ENCODE measurements around the gene SMIM32.

The SMIM32 gene

DNA sequence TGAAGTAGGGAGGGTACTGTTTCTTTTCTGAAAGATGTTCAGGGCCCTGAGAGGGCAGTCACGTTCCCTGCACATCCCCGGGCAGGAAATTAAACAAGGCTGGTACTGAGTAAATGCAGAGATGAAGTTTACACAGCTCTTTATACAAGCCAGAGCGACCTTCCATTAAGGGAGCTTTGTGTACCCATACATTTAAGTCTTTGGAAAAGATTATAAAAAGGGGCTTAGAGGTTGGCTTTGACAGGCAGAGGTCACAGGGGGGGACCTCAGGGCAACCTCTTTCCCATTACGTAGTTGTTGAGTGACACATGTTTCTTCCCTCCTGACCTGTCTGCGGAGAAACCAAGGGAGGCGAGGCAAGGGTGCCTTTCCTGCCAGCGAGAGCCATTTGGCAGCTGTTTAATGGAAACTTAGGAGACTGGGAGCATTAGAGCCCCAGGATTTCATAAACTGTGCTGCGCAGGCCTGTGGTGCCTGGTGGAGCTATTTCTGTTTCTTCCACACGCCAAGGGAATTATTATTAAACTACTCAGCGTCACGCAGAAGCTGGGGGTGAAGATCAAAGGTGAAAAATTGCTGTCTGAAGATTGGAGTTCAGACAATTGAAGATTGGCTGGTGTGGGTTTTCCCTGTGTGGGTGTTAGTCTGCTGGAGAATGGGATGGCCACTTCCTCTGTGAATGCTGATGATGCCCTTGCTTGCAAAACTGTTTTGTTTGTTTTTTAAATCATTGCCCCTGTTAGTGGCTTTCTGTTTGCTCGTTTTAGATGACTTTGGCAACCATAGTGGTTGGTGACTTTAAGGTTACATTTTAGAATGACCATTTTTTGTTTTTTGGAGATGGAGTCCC lies 3.2 kb upstream of the SMIM32 start:
- Histone ChIP-seq H3K4me1 (ENCODE audit: control insufficient read depth, insufficient read depth, low read length) (peaks cover 3% of the 10 kb centered on the region), H3K27me3 (ENCODE audit: control insufficient read depth, insufficient read depth, low read length) (peaks cover 92% of the 10 kb centered on the region), H3K9ac (ENCODE audit: low read depth, low read length) (no peak overlapping the region), H3K4me3 (ENCODE audit: low read depth, low read length) (no peak overlapping the region), H3K36me3 (ENCODE audit: control insufficient read depth, insufficient read depth, low read length) (no peaks in the 10 kb centered on the region), H3K9me3 (ENCODE audit: control insufficient read depth, insufficient read depth, low read length) (no peaks in the 10 kb centered on the region)

DNA sequence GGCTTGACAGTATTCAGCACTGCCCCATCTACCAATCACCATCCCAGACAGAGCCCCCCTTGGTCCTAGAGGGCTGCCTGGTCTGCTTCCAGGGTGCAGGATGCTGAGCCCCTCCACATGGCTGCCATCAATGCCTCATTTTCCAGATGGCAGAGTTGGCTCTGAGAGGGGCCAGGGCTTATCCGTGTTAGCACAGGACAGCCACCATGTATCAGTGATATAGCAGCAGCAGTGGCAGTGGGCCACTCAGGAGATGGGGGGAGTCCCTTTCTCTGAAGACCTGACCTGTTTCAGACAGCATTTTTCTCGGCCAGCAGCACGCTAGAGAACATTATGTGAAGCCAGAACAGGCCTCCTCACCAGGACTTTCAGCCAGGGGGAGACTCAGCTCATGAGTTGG lies 1.6 kb upstream of the SMIM32 start:
- H3K4me1 ChIP-seq (ENCODE audit: control insufficient read depth, insufficient read depth, low read length): peaks cover 3% of the 10 kb centered on the region
- H3K9me3 ChIP-seq (ENCODE audit: control insufficient read depth, insufficient read depth, low read length): no peaks in the 10 kb centered on the region
- peaks cover 92% of the 10 kb centered on the region for H3K27me3 ChIP-seq (ENCODE audit: control insufficient read depth, insufficient read depth, low read length)
- no peak overlapping the region for H3K9ac ChIP-seq (ENCODE audit: low read depth, low read length)
- H3K4me3 ChIP-seq (ENCODE audit: low read depth, low read length): no peak overlapping the region
- H3K36me3 ChIP-seq (ENCODE audit: control insufficient read depth, insufficient read depth, low read length): no peaks in the 10 kb centered on the region

DNA sequence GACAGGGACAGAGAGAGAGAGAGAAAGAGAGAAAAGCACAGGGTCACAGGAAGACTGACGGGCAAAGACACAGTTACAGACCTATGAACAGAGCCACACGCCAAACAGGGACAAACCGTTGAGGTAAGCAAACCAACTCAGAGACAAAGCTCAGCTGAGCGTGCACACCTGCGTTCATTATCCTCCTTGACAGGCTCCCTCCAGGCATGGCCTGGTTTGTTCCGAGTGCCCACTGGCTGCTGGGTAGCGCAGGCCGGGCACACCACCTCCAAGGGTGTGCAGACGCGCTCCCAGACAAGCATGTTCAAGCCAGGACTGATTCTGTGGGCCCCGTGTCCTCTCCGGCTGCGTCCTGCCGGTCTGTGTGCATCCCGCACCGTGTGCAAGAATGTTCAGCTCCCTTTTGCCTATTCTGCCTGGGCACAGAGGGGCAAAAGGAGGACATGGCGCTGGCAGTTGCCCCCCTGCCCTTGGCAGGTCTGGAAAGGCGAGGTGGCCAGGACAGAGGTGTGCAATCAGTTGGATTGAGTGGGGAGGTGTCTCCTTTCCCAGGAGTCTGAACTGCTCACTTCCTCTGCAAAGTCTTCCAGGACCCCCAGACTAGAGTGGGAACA lies 467 bp upstream of the SMIM32 start:
- Histone ChIP-seq H3K4me1 (ENCODE audit: control insufficient read depth, insufficient read depth, low read length) (peaks cover 3% of the 10 kb centered on the region), H3K4me3 (ENCODE audit: low read depth, low read length) (peak overlapping the region; percentile 50), H3K36me3 (ENCODE audit: control insufficient read depth, insufficient read depth, low read length) (no peaks in the 10 kb centered on the region), H3K9me3 (ENCODE audit: control insufficient read depth, insufficient read depth, low read length) (no peaks in the 10 kb centered on the region), H3K9ac (ENCODE audit: low read depth, low read length) (no peak overlapping the region), H3K27me3 (ENCODE audit: control insufficient read depth, insufficient read depth, low read length) (peaks cover 90% of the 10 kb centered on the region)

DNA sequence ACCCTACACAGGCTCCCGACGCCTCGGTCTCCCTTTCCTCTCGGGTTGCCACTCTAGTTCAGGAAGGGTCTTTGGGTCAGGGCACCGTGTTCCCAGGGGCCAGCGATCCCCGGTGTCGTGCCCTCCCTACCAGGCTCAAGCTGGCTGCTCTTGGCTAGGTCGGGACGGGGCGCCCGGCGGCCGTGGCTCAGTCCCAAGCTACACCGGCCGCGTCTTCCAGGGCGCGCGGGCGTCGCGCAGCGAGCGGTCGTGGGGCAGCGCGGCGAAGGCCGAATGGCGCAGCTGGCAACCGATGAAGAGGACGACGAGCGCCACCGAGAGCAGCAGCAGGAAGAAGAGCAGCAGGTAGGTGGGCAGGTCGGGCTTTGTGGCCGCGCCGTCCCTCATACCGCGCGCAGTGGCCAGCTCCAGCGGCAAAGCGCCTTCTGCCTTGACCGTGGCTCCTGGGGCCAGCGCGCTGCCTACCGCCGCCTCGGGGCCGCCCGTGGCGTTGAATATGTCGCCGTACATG lies 892 bp downstream of the SMIM32 start:
- H3K9me3 ChIP-seq (ENCODE audit: control insufficient read depth, insufficient read depth, low read length): no peaks in the 10 kb centered on the region
- H3K36me3 ChIP-seq (ENCODE audit: control insufficient read depth, insufficient read depth, low read length): no peaks in the 10 kb centered on the region
- peaks cover 82% of the 10 kb centered on the region for H3K27me3 ChIP-seq (ENCODE audit: control insufficient read depth, insufficient read depth, low read length)
- H3K4me3 ChIP-seq (ENCODE audit: low read depth, low read length): peak overlapping the region; percentile 53
- H3K9ac ChIP-seq (ENCODE audit: low read depth, low read length): peak overlapping the region; percentile 24
- peaks cover 3% of the 10 kb centered on the region for H3K4me1 ChIP-seq (ENCODE audit: control insufficient read depth, insufficient read depth, low read length)

DNA sequence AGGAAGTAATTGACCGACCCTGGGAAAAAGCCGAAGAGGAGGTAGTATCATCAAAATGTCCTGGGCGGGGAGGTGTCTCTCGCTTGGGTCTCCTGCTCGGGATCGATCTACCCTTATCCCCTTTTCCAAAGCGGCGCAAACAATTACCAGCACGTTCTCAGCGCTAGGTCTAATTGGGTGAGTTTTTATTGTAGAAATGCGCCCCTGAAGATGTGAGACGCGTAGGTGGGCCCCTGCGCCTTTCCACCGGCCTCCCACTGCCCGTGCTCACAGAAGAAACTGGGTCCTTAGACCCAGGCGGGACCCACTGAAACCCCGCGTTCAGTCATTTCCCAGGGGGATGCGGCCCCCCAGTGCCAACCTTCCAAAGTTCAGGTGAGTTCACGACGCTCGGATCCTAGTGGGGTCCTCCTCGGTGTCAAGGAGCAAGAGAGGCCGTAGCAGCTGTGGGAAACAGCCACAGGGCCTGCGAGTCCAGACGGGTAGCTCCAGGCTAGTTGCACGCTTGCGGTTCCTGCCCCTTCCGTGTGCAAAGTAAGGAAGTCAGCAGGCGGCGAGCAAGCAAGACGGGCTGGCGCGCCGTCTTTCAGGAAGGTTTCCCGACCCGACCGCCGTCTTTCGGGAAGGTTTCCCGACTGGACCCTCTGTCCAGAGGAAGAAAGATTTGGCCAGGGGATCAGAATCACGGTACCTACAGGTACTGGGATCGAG lies 1.5 kb downstream of the SMIM32 start:
- H3K36me3 ChIP-seq (ENCODE audit: control insufficient read depth, insufficient read depth, low read length): no peaks in the 10 kb centered on the region
- H3K9ac ChIP-seq (ENCODE audit: low read depth, low read length): no peak overlapping the region
- H3K27me3 ChIP-seq (ENCODE audit: control insufficient read depth, insufficient read depth, low read length): peaks cover 78% of the 10 kb centered on the region
- peaks cover 3% of the 10 kb centered on the region for H3K4me1 ChIP-seq (ENCODE audit: control insufficient read depth, insufficient read depth, low read length)
- peak overlapping the region; percentile 53 for H3K4me3 ChIP-seq (ENCODE audit: low read depth, low read length)
- no peaks in the 10 kb centered on the region for H3K9me3 ChIP-seq (ENCODE audit: control insufficient read depth, insufficient read depth, low read length)

DNA sequence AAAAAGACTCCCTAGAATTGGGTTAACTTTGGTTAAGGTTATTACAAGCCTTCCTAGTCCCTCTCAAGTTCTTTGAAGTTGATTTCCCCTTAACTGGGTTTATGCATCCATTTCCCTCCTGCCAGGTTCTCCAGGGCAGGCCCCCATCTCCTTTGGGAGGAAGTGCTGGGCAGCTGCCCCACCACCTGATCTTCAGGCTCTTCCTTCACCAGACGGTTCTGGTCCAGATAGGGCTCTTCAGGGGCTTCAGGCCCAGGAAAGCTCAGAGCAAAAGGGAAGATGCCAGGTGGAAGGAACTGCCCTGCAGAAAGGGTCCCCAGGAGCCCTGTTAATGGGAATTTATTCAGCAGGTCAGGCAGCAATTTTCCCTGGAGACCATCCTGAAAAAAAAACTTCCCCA lies 2.1 kb downstream of the SMIM32 start:
- H3K9ac ChIP-seq (ENCODE audit: low read depth, low read length): no peak overlapping the region
- no peaks in the 10 kb centered on the region for H3K36me3 ChIP-seq (ENCODE audit: control insufficient read depth, insufficient read depth, low read length)
- H3K27me3 ChIP-seq (ENCODE audit: control insufficient read depth, insufficient read depth, low read length): peaks cover 73% of the 10 kb centered on the region
- peaks cover 3% of the 10 kb centered on the region for H3K4me1 ChIP-seq (ENCODE audit: control insufficient read depth, insufficient read depth, low read length)
- H3K9me3 ChIP-seq (ENCODE audit: control insufficient read depth, insufficient read depth, low read length): no peaks in the 10 kb centered on the region
- no peak overlapping the region for H3K4me3 ChIP-seq (ENCODE audit: low read depth, low read length)

DNA sequence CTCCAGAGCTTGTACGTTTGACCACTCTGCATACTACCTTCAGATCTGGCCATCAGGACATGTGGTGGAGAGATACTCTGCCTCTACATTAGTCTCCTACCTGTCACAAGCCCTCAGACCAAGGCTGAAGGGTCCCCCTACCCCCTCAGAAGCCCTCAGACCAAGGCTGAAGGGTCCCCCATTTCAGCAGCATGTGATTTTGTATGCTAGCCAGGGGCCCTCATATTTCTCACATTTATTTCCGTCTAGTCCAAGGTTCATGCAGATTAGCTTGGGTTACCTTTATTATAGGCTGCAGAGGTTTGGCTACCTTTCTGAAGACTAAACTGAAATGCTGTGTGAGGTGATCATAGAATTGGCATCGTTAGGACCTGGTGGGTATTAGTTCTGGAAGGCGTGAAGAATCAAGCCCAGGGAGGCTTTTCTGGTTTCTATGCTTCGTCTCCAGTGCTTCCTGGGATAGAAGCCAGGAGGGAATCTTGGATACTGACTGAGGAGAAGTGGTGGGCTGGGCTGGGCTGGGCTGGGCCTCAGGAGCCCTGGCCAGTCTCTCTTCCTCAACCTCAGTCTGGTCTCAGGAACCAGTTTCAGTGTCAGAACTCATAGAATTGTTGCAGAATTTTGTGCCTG lies 2.8 kb downstream of the SMIM32 start:
- Histone ChIP-seq H3K9me3 (ENCODE audit: control insufficient read depth, insufficient read depth, low read length) (no peaks in the 10 kb centered on the region), H3K4me1 (ENCODE audit: control insufficient read depth, insufficient read depth, low read length) (peaks cover 3% of the 10 kb centered on the region), H3K9ac (ENCODE audit: low read depth, low read length) (no peak overlapping the region), H3K27me3 (ENCODE audit: control insufficient read depth, insufficient read depth, low read length) (peaks cover 66% of the 10 kb centered on the region), H3K4me3 (ENCODE audit: low read depth, low read length) (no peak overlapping the region), H3K36me3 (ENCODE audit: control insufficient read depth, insufficient read depth, low read length) (no peaks in the 10 kb centered on the region)

DNA sequence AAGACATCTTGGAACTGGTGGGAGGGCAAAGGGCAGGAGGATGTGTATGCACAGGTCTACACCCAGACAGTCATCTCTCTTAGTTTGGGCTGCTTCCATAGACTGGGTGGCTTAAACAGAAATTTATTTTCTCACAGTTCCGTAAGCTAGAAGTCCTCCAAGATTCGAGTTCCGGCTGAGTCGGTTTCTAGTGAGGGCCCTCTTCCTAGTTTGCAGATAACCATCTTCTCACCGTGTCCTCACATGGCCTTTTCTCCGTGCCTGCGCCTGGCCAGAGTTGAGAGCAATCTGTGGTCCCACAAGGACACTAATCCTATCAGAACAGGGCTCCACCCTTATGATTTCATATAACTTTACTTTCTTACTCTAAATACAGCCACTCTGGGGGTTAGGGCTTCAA lies 4.1 kb downstream of the SMIM32 start:
- Histone ChIP-seq H3K36me3 (ENCODE audit: control insufficient read depth, insufficient read depth, low read length) (no peaks in the 10 kb centered on the region), H3K4me1 (ENCODE audit: control insufficient read depth, insufficient read depth, low read length) (peaks cover 3% of the 10 kb centered on the region), H3K4me3 (ENCODE audit: low read depth, low read length) (no peak overlapping the region), H3K27me3 (ENCODE audit: control insufficient read depth, insufficient read depth, low read length) (peaks cover 52% of the 10 kb centered on the region), H3K9ac (ENCODE audit: low read depth, low read length) (no peak overlapping the region), H3K9me3 (ENCODE audit: control insufficient read depth, insufficient read depth, low read length) (no peaks in the 10 kb centered on the region)

DNA sequence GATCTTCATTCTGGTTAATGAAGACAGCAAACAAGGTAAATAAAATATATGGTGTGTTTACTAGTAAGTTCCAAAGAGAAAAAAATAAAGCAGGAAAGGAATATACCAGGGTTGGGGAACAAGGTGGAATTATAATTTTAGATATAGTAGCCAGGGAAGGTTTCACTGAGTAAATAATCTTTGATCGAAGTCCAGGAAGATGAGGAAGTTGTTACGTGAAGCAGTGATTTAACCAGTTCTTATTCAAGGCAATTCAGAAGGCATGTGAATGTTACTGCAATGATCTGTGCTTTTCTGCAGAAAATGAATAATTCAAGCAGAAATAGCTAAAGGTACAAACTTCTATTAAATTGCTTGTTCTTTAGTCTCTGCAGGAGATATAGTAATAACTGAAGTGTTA lies 6.2 kb downstream of the SMIM32 start:
- H3K36me3 ChIP-seq (ENCODE audit: control insufficient read depth, insufficient read depth, low read length): no peaks in the 10 kb centered on the region
- no peaks in the 10 kb centered on the region for H3K4me1 ChIP-seq (ENCODE audit: control insufficient read depth, insufficient read depth, low read length)
- H3K4me3 ChIP-seq (ENCODE audit: low read depth, low read length): no peak overlapping the region
- H3K27me3 ChIP-seq (ENCODE audit: control insufficient read depth, insufficient read depth, low read length): peaks cover 31% of the 10 kb centered on the region
- no peaks in the 10 kb centered on the region for H3K9me3 ChIP-seq (ENCODE audit: control insufficient read depth, insufficient read depth, low read length)
- no peak overlapping the region for H3K9ac ChIP-seq (ENCODE audit: low read depth, low read length)

DNA sequence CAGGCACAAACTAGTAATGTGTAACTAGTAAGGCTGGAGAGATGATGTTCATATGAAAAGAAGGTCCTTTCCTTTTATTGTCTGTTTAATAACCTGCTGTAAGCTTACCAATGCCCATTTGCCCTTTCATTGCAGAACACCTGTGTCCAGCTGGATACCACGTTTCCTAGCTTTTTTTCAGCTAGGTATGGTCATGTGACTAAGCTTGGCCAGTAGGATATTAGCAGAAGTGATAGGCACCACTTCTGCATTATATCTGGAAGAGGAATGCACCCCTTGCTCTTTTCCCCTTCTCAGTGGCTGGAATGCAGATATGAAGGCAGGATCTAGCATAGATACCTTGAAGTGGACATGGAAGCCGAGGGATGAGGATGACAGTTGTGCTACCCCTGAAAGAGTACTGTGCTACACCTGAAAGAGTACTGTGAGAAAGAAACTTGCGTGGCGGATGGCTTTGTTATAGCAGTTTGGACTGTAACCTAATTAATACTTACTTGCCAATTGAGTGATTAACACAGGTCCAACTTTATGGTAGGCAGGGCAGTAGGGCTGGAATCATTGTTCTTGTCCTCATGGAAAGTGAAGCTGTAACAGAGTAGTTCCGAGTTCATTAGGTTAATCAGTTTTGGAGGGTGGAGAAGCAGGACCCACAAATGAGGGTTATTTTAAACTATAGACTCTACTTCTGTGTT lies 6.8 kb downstream of the SMIM32 start:
- Histone ChIP-seq H3K9me3 (ENCODE audit: control insufficient read depth, insufficient read depth, low read length) (no peaks in the 10 kb centered on the region), H3K4me3 (ENCODE audit: low read depth, low read length) (no peak overlapping the region), H3K36me3 (ENCODE audit: control insufficient read depth, insufficient read depth, low read length) (no peaks in the 10 kb centered on the region), H3K27me3 (ENCODE audit: control insufficient read depth, insufficient read depth, low read length) (peaks cover 25% of the 10 kb centered on the region), H3K9ac (ENCODE audit: low read depth, low read length) (no peak overlapping the region), H3K4me1 (ENCODE audit: control insufficient read depth, insufficient read depth, low read length) (no peaks in the 10 kb centered on the region)

DNA sequence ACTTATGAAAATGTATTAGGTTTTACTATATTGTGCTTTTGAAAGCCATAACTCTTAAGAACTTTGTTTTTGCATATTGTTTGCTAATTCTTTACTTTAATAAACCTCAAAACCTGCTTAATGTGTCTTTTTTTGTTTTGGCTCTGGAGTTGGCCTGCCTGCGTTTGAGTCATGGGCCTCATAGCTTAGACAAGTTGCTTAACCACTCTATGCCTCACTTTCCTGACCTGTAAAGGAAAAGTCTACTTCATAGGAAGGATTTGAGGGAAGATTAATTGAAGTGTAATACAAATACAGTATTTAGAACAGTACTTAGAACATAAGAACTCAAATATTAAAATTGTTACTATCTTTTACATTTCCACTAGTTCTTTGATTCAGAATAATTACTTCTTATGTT lies 10.3 kb downstream of the SMIM32 start:
- H3K27me3 ChIP-seq (ENCODE audit: control insufficient read depth, insufficient read depth, low read length): no peaks in the 10 kb centered on the region
- H3K9me3 ChIP-seq (ENCODE audit: control insufficient read depth, insufficient read depth, low read length): no peaks in the 10 kb centered on the region
- no peaks in the 10 kb centered on the region for H3K36me3 ChIP-seq (ENCODE audit: control insufficient read depth, insufficient read depth, low read length)
- H3K9ac ChIP-seq (ENCODE audit: low read depth, low read length): no peak overlapping the region
- H3K4me1 ChIP-seq (ENCODE audit: control insufficient read depth, insufficient read depth, low read length): no peaks in the 10 kb centered on the region
- no peak overlapping the region for H3K4me3 ChIP-seq (ENCODE audit: low read depth, low read length)
